Mucosa of stomach (tissue), 1 donor: ENCODE results near the gene UST.

ENCODE experiments used
- H3K27me3 ChIP-seq: one replicate; pipeline ENCODE4 v1.7.0; 2013; ENCODE audit warnings: mild to moderate bottlenecking, low read length; ENCODE audit not compliant: control insufficient read depth, insufficient read depth
- H3K36me3 ChIP-seq: one replicate; pipeline ENCODE4 v1.7.0; 2013; ENCODE audit warnings: low read length; ENCODE audit not compliant: control insufficient read depth, insufficient read depth
- H3K4me1 ChIP-seq: one replicate; pipeline ENCODE4 v1.7.0; 2013; ENCODE audit warnings: mild to moderate bottlenecking, low read length; ENCODE audit not compliant: control insufficient read depth, insufficient read depth
- H3K4me3 ChIP-seq: one replicate; pipeline ENCODE4 v1.7.0; 2013; ENCODE audit warnings: low read length
- H3K9ac ChIP-seq: one replicate; pipeline ENCODE4 v1.7.0; 2013; ENCODE audit warnings: mild to moderate bottlenecking, low read length, moderate library complexity
- H3K9me3 ChIP-seq: one replicate; pipeline ENCODE4 v1.7.0; 2013; ENCODE audit warnings: mild to moderate bottlenecking, low read length, moderate library complexity; ENCODE audit not compliant: control insufficient read depth
- donor health status: Pancreatic carcinoma.

Gene UST

GRCh38 chr6:148984531-148985056 is 237.8 kb downstream of the UST start:
- Histone ChIP-seq H3K4me1 (no peaks in the 10 kb centered on the region), H3K9me3 (no peaks in the 10 kb centered on the region), H3K9ac (no peak overlapping the region), H3K27me3 (no peaks in the 10 kb centered on the region), H3K4me3 (no peak overlapping the region), H3K36me3 (no peaks in the 10 kb centered on the region)

- no peaks in the 10 kb centered on the region for H3K27me3 ChIP-seq
- no peak overlapping the region for H3K4me3 ChIP-seq
- H3K4me1 ChIP-seq = no peaks in the 10 kb centered on the region
- no peak overlapping the region for H3K9ac ChIP-seq
- H3K9me3 ChIP-seq = no peaks in the 10 kb centered on the region
- no peaks in the 10 kb centered on the region for H3K36me3 ChIP-seq
Observed at GRCh38 chr6:148985499-148985898, 238.7 kb downstream of the UST start.

- no peak overlapping the region for H3K9ac ChIP-seq
- no peaks in the 10 kb centered on the region for H3K27me3 ChIP-seq
- H3K4me1 ChIP-seq = no peaks in the 10 kb centered on the region
- no peak overlapping the region for H3K4me3 ChIP-seq
- no peaks in the 10 kb centered on the region for H3K9me3 ChIP-seq
- H3K36me3 ChIP-seq = no peaks in the 10 kb centered on the region
Observed at GRCh38 chr6:148986608-148987007, 239.8 kb downstream of the UST start.

GRCh38 chr6:148987982-148988381 is 241.2 kb downstream of the UST start:
- H3K9me3 ChIP-seq = no peaks in the 10 kb centered on the region
- H3K9ac ChIP-seq = no peak overlapping the region
- H3K36me3 ChIP-seq = no peaks in the 10 kb centered on the region
- H3K4me3 ChIP-seq = no peak overlapping the region
- H3K4me1 ChIP-seq = no peaks in the 10 kb centered on the region
- H3K27me3 ChIP-seq = no peaks in the 10 kb centered on the region

GRCh38 chr6:148989585-148989984 is 242.8 kb downstream of the UST start:
- Histone ChIP-seq H3K9ac (no peak overlapping the region), H3K36me3 (no peaks in the 10 kb centered on the region), H3K9me3 (no peaks in the 10 kb centered on the region), H3K4me3 (no peak overlapping the region), H3K4me1 (no peaks in the 10 kb centered on the region), H3K27me3 (no peaks in the 10 kb centered on the region)

GRCh38 chr6:148990403-148990802 is 243.6 kb downstream of the UST start:
- Histone ChIP-seq H3K4me3 (no peak overlapping the region), H3K9ac (no peak overlapping the region), H3K36me3 (no peaks in the 10 kb centered on the region), H3K4me1 (no peaks in the 10 kb centered on the region), H3K27me3 (no peaks in the 10 kb centered on the region), H3K9me3 (no peaks in the 10 kb centered on the region)

GRCh38 chr6:148996815-148997214 is 250.0 kb downstream of the UST start:
- H3K27me3 ChIP-seq = no peaks in the 10 kb centered on the region
- H3K4me3 ChIP-seq = no peak overlapping the region
- no peaks in the 10 kb centered on the region for H3K4me1 ChIP-seq
- no peaks in the 10 kb centered on the region for H3K9me3 ChIP-seq
- no peak overlapping the region for H3K9ac ChIP-seq
- H3K36me3 ChIP-seq = no peaks in the 10 kb centered on the region

- H3K9me3 ChIP-seq = no peaks in the 10 kb centered on the region
- no peaks in the 10 kb centered on the region for H3K4me1 ChIP-seq
- no peak overlapping the region for H3K9ac ChIP-seq
- no peaks in the 10 kb centered on the region for H3K27me3 ChIP-seq
- no peaks in the 10 kb centered on the region for H3K36me3 ChIP-seq
- no peak overlapping the region for H3K4me3 ChIP-seq
Observed at GRCh38 chr6:148997865-148998264, 251.0 kb downstream of the UST start.

- Histone ChIP-seq H3K4me1 (no peaks in the 10 kb centered on the region), H3K4me3 (no peak overlapping the region), H3K36me3 (no peaks in the 10 kb centered on the region), H3K9me3 (no peaks in the 10 kb centered on the region), H3K9ac (no peak overlapping the region), H3K27me3 (no peaks in the 10 kb centered on the region)
Observed at GRCh38 chr6:148998704-148999103, 251.9 kb downstream of the UST start.

GRCh38 chr6:148999501-148999900 is 252.7 kb downstream of the UST start:
- H3K9me3 ChIP-seq = no peaks in the 10 kb centered on the region
- no peaks in the 10 kb centered on the region for H3K27me3 ChIP-seq
- no peaks in the 10 kb centered on the region for H3K4me1 ChIP-seq
- no peak overlapping the region for H3K9ac ChIP-seq
- no peak overlapping the region for H3K4me3 ChIP-seq
- H3K36me3 ChIP-seq = no peaks in the 10 kb centered on the region

- Histone ChIP-seq H3K27me3 (no peaks in the 10 kb centered on the region), H3K4me3 (no peak overlapping the region), H3K36me3 (no peaks in the 10 kb centered on the region)
Observed at GRCh38 chr6:148999929-149000468, 253.2 kb downstream of the UST start.

GRCh38 chr6:149001422-149001821 is 254.6 kb downstream of the UST start:
- H3K9me3 ChIP-seq = no peaks in the 10 kb centered on the region
- no peaks in the 10 kb centered on the region for H3K4me1 ChIP-seq
- H3K36me3 ChIP-seq = no peaks in the 10 kb centered on the region
- no peaks in the 10 kb centered on the region for H3K27me3 ChIP-seq
- H3K9ac ChIP-seq = no peak overlapping the region
- H3K4me3 ChIP-seq = no peak overlapping the region

More at GRCh38 chr6:148999929-149000468, 253.2 kb downstream of the UST start:
- Histone ChIP-seq H3K4me1 (no peaks in the 10 kb centered on the region), H3K9me3 (no peaks in the 10 kb centered on the region), H3K9ac (no peak overlapping the region)

GRCh38 chr6:149003560-149003959 is 256.7 kb downstream of the UST start:
- no peak overlapping the region for H3K9ac ChIP-seq
- H3K4me3 ChIP-seq = no peak overlapping the region
- no peaks in the 10 kb centered on the region for H3K4me1 ChIP-seq
- H3K9me3 ChIP-seq = no peaks in the 10 kb centered on the region
- no peaks in the 10 kb centered on the region for H3K27me3 ChIP-seq
- no peaks in the 10 kb centered on the region for H3K36me3 ChIP-seq
